ENCODE results near the gene PAK4. TPM values are rescaled to one million over a fixed set of nuclear protein-coding genes. Genes with fewer than 3 reads are reported as not detected.

Gene PAK4
- total RNA-seq, 1 experiment from 2014 or later = 69.8 TPM

GRCh38 chr19:39125554-39126311, at the start of gene PAK4 (continued):
- TF ChIP-seq AR (CRISPR knock-in tag; IDR thresholded peaks at IDR 0.05) = no peak
- peak; percentile 55; the same call in 1 of the 2 replicates for TF ChIP-seq TEAD1 (CRISPR knock-in tag; IDR thresholded peaks at IDR 0.05)
- TF ChIP-seq FOXJ3 (CRISPR knock-in tag; IDR thresholded peaks at IDR 0.05; ENCODE audit: borderline replicate concordance) = no peak
- TF ChIP-seq NFYB (CRISPR knock-in tag; conservative IDR thresholded peaks at IDR 0.05; ENCODE audit: low read depth) = peak; percentile 86
- no peak for TF ChIP-seq MXD4 (CRISPR knock-in tag; IDR thresholded peaks at IDR 0.05; ENCODE audit: borderline replicate concordance)
- no peak for TF ChIP-seq PRDM15 (CRISPR knock-in tag; IDR thresholded peaks at IDR 0.05)
- TF ChIP-seq USF2 (CRISPR knock-in tag; IDR thresholded peaks at IDR 0.05) = no peak
- no peak for TF ChIP-seq SOX15 (CRISPR knock-in tag; IDR thresholded peaks at IDR 0.05)
- no peak for TF ChIP-seq JUN (CRISPR knock-in tag; IDR thresholded peaks at IDR 0.05)
- no peak for TF ChIP-seq CDX4 (CRISPR knock-in tag; IDR thresholded peaks at IDR 0.05; ENCODE audit: borderline replicate concordance)
- no peak for TF ChIP-seq ZNF263 (CRISPR knock-in tag; IDR thresholded peaks at IDR 0.05; ENCODE audit: low read depth)
- no peak for TF ChIP-seq ZNF671 (CRISPR knock-in tag; IDR thresholded peaks at IDR 0.05)
- TF ChIP-seq GABPB1 (CRISPR knock-in tag; IDR thresholded peaks at IDR 0.05) = no peak
- TF ChIP-seq ATF1 (CRISPR knock-in tag; IDR thresholded peaks at IDR 0.05) = no peak
- no peak for TF ChIP-seq ATF2 (CRISPR knock-in tag; IDR thresholded peaks at IDR 0.05; ENCODE audit: borderline replicate concordance, low read depth)
- TF ChIP-seq ZNF425 (CRISPR knock-in tag; conservative IDR thresholded peaks at IDR 0.05) = no peak
- no peak for TF ChIP-seq ATF3 (CRISPR knock-in tag; conservative IDR thresholded peaks at IDR 0.05)
- TF ChIP-seq ZBTB21 (CRISPR knock-in tag; IDR thresholded peaks at IDR 0.05; ENCODE audit: borderline replicate concordance) = no peak
- no peak for TF ChIP-seq ZNF281 (CRISPR knock-in tag; IDR thresholded peaks at IDR 0.05)
- no peak for TF ChIP-seq TP53 (CRISPR knock-in tag; IDR thresholded peaks at IDR 0.05)
- no peak for TF ChIP-seq EMX1 (CRISPR knock-in tag; IDR thresholded peaks at IDR 0.05)
- no peak for TF ChIP-seq ERG (CRISPR knock-in tag; IDR thresholded peaks at IDR 0.05)
